Upper lobe of left lung (tissue), 6 donors: ENCODE results near the gene BTBD2. TPM values are rescaled to one million over a fixed set of nuclear protein-coding genes. Genes with fewer than 3 reads are reported as not detected.
A peak's percentile ranks its signal among the peaks of the same experiment; 100 is the strongest.

Experiments used
- ATAC-seq, 2 donors: fragments of 200-7000 bp; cut with Tn5 transposase; one replicate each; pipeline ENCODE4 v1.9.1; 2022; ENCODE audit warnings: mild to moderate bottlenecking in 2 of 2, moderate library complexity in 2 of 2; ENCODE audit not compliant: low FRiP score in 2 of 2
- DNase-seq, 2 donors: peaks; one replicate each; pipeline ENCODE4 v3.0.0-alpha.2; 2019 to 2020
- H3K27ac ChIP-seq, 4 donors: fragments of 200-600 bp; sonication (generic); one replicate each; pipeline ENCODE4 v1.5.1; 2016 to 2019
- H3K27me3 ChIP-seq, 4 donors: fragments of 200-600 bp; sonication (generic); one replicate each; pipeline ENCODE4 v1.5.1; 2017 to 2019
- H3K36me3 ChIP-seq, 4 donors: fragments of 200-600 bp; sonication (generic); one replicate each; pipeline ENCODE4 v1.5.1; 2016 to 2019
- H3K4me1 ChIP-seq, 4 donors: fragments of 200-600 bp; sonication (generic); one replicate each; pipeline ENCODE4 v1.5.1; 2018 to 2019
- H3K4me3 ChIP-seq, 4 donors: fragments of 200-600 bp; sonication (generic); one replicate each; pipeline ENCODE4 v1.5.1; 2017 to 2019; ENCODE audit warnings: mild to moderate bottlenecking in 2 of 4, moderate library complexity in 1 of 4
- H3K9me3 ChIP-seq, 4 donors: fragments of 200-600 bp; sonication (generic); one replicate each; pipeline ENCODE4 v1.5.1; 2018 to 2019
- EP300 ChIP-seq, 4 donors: sonication (generic); formaldehyde crosslinking; IDR thresholded peaks; one replicate each; pipeline ENCODE4 v1.5.1; 2017; ENCODE audit warnings: antibody characterized with exemption in 4 of 4, control low read depth in 2 of 4
- POLR2A ChIP-seq, 4 donors: fragments of 450-650 bp; IDR thresholded peaks; one replicate each; pipeline ENCODE4 v1.5.1; 2016 to 2017; ENCODE audit warnings: antibody characterized with exemption in 4 of 4, mild to moderate bottlenecking in 2 of 4
- POLR2AphosphoS5 ChIP-seq, 2 donors: sonication (generic); formaldehyde crosslinking; IDR thresholded peaks; one replicate each; pipeline ENCODE4 v1.5.1; 2017; ENCODE audit warnings: antibody characterized with exemption in 2 of 2
- WGBS, 2 donors: methylation state at CpG; one replicate each; pipeline ENCODE4 v1.1.5; 2017 to 2018; 5-methylcytosine and 5-hydroxymethylcytosine counted together
- total RNA-seq, 6 donors: library from RNA; depleted of rRNA in 4 of 6; stranded (reverse); fragments of >200 nt in 4 of 6; gene quantifications; one replicate each; pipeline versions ENCODE4 v1.1.0 to v1.2.1, GENCODE V29; 2016 to 2021
- TF ChIP-seq, protein P1 (sequence below), 6 experiments: fragments of 450-650 bp in 4 of 6; fragments of 200-600 bp in 2 of 6; sonication (generic) in 2 of 6; IDR thresholded peaks; one replicate each; pipeline ENCODE4 v1.5.1; 2016 to 2019; ENCODE audit warnings: antibody characterized with exemption in 6 of 6
- donor health status: DM: no; HTN: no; CAD: no; lungs with moderate emphysema.
- donor health status: DM: no; HTN: yes; CAD: no; lungs with severe emphysema.

BTBD2 gene
- total RNA-seq, 6 donors from 2014 or later, result 49.0 to 87.3 (median 69.8) TPM

DNA sequence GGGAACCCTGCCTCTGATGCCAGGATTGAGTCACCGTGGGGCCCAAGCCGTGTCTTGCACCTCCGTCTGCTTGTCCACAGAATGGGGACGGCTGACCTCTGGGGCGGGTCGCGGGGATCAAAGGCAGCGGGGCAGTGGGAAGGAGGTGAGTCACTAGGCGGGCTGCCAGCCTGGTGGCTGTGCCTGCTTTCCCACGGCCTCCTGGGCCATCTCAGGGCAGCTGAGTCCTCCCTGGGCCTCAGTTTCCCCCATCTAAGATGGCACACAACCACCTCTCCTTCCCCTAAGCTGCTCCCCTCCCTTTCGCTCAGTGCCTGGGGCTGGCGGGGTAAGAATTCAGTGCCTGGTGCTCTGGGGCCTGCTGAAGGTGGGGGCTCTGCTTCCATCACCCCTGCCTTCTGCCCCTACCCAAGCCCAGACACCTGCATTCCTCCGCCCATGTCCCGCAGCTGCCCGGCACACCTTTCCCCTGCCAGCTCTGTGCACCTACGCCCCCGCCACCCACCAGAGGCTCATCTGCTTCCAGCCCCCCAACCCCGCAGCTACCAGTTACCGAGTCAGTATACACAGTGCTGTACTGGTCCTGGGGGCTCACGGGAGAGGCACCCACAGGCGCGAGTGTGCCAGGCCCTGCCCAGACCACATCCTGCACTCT is 32.1 kb upstream of the BTBD2 start:
- TF ChIP-seq EP300 (IDR thresholded peaks at IDR 0.05), result no peak
- peak; percentile 6 to 26 for TF ChIP-seq POLR2AphosphoS5 (IDR thresholded peaks at IDR 0.05)
- TF ChIP-seq, protein P1, sequence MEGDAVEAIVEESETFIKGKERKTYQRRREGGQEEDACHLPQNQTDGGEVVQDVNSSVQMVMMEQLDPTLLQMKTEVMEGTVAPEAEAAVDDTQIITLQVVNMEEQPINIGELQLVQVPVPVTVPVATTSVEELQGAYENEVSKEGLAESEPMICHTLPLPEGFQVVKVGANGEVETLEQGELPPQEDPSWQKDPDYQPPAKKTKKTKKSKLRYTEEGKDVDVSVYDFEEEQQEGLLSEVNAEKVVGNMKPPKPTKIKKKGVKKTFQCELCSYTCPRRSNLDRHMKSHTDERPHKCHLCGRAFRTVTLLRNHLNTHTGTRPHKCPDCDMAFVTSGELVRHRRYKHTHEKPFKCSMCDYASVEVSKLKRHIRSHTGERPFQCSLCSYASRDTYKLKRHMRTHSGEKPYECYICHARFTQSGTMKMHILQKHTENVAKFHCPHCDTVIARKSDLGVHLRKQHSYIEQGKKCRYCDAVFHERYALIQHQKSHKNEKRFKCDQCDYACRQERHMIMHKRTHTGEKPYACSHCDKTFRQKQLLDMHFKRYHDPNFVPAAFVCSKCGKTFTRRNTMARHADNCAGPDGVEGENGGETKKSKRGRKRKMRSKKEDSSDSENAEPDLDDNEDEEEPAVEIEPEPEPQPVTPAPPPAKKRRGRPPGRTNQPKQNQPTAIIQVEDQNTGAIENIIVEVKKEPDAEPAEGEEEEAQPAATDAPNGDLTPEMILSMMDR (IDR thresholded peaks at IDR 0.05), result no peak
- TF ChIP-seq POLR2A (IDR thresholded peaks at IDR 0.05), result no peak
- peaks cover 82 to 85% (median 84%) of the 10 kb centered on the region in 4 donors for H3K4me1 ChIP-seq
- H3K9me3 ChIP-seq, result no peaks in the 10 kb centered on the region
- peaks cover 14 to 68% (median 42%) of the 10 kb centered on the region in 4 donors for H3K36me3 ChIP-seq
- H3K27me3 ChIP-seq, result no peaks in the 10 kb centered on the region
- DNase-seq, result peak; percentile 82 to 84
- no peak for ATAC-seq
- 62 to 90% methylated on average over 2 to 22 of the region's 22 CpGs for WGBS, 2 donors
- peak overlapping the region in 3 of 4 donors; percentile 95 to 100 (median 99) for H3K4me3 ChIP-seq
- peak overlapping the region; percentile 95 to 100 (median 98) for H3K27ac ChIP-seq

- H3K27me3 ChIP-seq, result no peaks in the 10 kb centered on the region
- H3K4me1 ChIP-seq, result peaks cover 81 to 85% (median 83%) of the 10 kb centered on the region in 4 donors
- peak overlapping the region in 1 of 4 donors; percentile 100 for H3K4me3 ChIP-seq
- DNase-seq, result no peak
- peak overlapping the region; percentile 95 to 100 (median 98) for H3K27ac ChIP-seq
- no peak for TF ChIP-seq POLR2A (IDR thresholded peaks at IDR 0.05)
- TF ChIP-seq EP300 (IDR thresholded peaks at IDR 0.05), result no peak
- TF ChIP-seq, protein P1 (IDR thresholded peaks at IDR 0.05), result no peak
- no peak for TF ChIP-seq POLR2AphosphoS5 (IDR thresholded peaks at IDR 0.05)
- no peak for ATAC-seq
- H3K36me3 ChIP-seq, result peaks cover 15 to 72% (median 45%) of the 10 kb centered on the region in 4 donors
- 79% methylated on average over 6 of the region's 6 CpGs; no CpG with 5 or more reads in 1 of the 2 donors for WGBS, 2 donors
- no peaks in the 10 kb centered on the region for H3K9me3 ChIP-seq
These were observed 31.5 kb upstream of the BTBD2 start for GRCh38 chr19:2047076-2047448.

- H3K9me3 ChIP-seq, result no peaks in the 10 kb centered on the region
- TF ChIP-seq POLR2A (IDR thresholded peaks at IDR 0.05) (no peak), POLR2AphosphoS5 (IDR thresholded peaks at IDR 0.05) (no peak), EP300 (IDR thresholded peaks at IDR 0.05) (no peak)
- TF ChIP-seq, protein P1 (IDR thresholded peaks at IDR 0.05), result no peak
- WGBS, 2 donors, result 91% methylated on average over 36 to 38 of the region's 50 CpGs
- peaks cover 17 to 77% (median 51%) of the 10 kb centered on the region in 4 donors for H3K36me3 ChIP-seq
- peaks cover 80 to 85% (median 82%) of the 10 kb centered on the region in 4 donors for H3K4me1 ChIP-seq
- peak in 1 of 2 donors; percentile 82 for DNase-seq
- H3K27me3 ChIP-seq, result no peaks in the 10 kb centered on the region
- peak overlapping the region; percentile 71 to 100 (median 97) for H3K27ac ChIP-seq
- H3K4me3 ChIP-seq, result no peak overlapping the region
- no peak for ATAC-seq
These were observed 30.8 kb upstream of the BTBD2 start for GRCh38 chr19:2046046-2046907.

DNA sequence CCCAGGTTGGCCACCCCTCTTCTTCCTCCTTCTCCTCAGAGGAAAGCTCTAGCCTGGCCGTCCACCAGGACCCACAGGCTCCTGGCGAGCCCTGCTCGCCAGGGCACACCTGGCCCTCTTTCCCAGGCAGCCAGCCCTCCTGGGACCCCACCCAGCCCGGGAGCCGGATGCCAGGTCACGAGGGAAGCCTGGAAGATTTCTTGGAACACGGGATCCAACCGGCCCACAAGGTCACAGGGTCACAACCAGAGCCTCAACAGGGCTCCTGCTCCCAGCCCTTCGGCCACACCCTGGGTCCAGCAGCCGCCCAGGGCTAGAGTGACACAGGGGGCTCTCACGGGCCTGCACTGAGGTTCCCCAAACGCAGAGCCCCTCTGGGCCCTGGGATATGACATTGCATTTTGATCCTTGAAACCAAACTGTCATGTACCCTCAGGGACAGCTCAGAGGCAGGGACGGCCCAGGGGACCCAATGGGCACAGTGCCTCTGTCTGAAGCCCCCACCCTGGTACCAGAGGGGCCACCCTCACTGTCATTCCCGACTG is 30.1 kb upstream of the BTBD2 start:
- peaks cover 24 to 84% (median 58%) of the 10 kb centered on the region in 4 donors for H3K36me3 ChIP-seq
- H3K27ac ChIP-seq, result peak overlapping the region; percentile 54 to 100 (median 85)
- no peak overlapping the region for H3K4me3 ChIP-seq
- H3K27me3 ChIP-seq, result no peaks in the 10 kb centered on the region
- H3K9me3 ChIP-seq, result no peaks in the 10 kb centered on the region
- no peak for TF ChIP-seq POLR2AphosphoS5 (IDR thresholded peaks at IDR 0.05)
- no peak for TF ChIP-seq EP300 (IDR thresholded peaks at IDR 0.05)
- no peak for TF ChIP-seq POLR2A (IDR thresholded peaks at IDR 0.05)
- TF ChIP-seq, protein P1 (IDR thresholded peaks at IDR 0.05), result no peak
- ATAC-seq (no peak), DNase-seq (peak; percentile 47 to 74)
- WGBS, 2 donors, result 60% methylated on average over 10 of the region's 14 CpGs; no CpG with 5 or more reads in 1 of the 2 donors
- peaks cover 86 to 90% (median 89%) of the 10 kb centered on the region in 4 donors for H3K4me1 ChIP-seq
